Measurements from ENCODE around the gene PTPRD.
A peak's percentile ranks its signal among the peaks of the same experiment; 100 is the strongest.

The PTPRD gene

DNA sequence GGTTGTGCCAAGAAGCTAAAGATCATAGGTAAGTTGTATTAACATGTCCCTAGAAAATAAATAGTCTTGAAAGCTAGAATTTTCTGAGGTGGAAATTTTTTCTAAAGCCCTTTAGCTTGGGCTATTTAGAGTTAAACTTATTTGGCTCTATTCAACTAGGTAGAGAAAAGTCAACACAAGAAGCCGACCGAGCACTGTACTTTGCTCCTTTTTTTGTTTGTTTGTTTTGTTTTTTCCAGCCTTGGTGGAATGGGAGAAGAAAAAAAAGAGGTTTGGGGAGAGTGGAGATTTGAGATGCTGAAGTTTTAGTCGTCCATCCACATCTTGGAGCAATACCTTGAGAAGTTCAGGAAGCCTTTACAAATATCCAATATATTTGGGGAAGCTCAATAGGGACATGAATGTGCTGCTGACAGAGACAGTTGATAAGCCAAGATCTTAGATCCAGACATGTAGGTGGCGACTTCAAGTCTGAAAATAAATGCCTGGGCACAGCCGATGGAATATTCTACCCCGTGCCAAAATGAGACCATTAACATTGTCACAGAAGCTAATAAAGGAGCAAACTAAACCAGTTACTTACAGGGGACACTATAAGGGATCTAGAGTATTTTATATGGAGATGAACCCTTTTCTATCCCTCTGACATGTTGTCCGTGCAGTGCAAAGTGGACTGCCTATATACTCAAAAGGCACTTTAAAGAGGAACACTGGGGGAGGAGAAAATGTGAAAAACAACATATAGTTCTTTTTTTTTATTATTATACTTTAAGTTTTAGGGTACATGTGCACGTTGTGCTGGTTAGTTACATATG, 466.1 kb downstream of the PTPRD start:
- no peak for DNase-seq

DNA sequence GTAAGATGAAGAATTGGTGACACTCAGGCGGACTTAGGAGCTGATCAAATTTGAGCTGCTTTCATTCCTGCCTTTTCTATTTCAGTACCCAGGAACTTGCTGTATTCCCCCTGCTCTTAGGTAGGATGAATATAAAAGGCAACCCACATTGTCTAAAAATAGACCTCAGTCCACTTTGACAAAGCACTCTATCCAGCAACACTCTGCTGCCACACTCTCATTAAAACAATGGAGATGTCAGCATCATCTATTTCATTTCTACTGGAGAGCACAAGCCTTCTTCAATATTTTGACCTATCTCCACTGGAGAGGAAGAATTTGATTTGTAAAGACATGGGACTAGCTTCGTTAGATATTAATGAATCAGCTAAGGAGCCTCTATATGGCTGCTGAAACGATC, 468.4 kb downstream of the PTPRD start:
- no peak for DNase-seq

DNA sequence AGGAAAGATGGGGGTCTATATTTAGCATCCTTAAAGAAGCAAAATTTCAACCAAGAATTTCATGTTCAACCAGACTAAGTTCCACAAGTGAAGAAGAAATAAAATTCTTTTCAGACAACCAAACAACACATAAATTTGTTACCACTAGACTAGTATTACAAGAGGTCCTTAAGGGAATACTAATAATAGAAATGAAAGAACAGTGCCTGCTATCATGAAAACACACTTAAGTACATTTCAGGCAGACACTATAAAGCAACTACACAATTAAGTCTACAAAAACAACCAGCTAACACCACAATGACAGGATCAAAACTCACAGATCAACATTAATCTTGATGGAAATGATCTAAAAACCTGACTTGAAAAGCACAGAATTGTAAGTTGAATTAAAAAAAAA, 477.2 kb downstream of the PTPRD start:
- DNase-seq: no peak

GRCh38 chr9:10134266-10134665, 478.5 kb downstream of the PTPRD start:
- DNase-seq: no peak

DNA sequence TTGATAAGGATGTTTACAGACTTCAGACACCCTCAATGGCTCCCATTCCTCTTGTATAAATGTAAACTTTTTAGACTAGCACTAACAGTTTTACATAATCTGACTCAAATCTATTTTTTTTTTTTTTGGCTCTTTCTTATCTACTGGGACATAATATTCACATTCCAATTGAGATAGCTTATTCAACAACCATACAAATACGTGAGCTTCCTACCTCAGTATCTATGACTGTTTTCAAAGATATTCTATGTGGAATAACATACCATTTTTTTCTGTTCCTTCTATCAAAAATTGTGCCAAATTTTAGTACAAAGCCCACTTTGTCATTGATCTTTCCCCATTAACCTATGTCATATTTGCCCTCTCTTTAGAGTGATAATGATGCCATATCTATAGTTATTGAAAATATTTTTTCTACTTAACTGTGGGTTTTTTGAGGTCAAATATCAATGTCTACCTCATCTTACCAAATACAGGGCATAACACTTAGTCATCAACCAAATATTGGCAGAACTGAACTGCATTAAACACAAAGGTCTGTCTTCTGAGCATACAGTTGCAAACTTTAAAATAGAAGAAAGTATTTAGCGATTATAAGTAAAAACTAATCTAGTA, 482.6 kb downstream of the PTPRD start:
- no peak for DNase-seq

GRCh38 chr9:10127867-10128266, 484.9 kb downstream of the PTPRD start:
- no peak for DNase-seq

GRCh38 chr9:10112798-10113197, 500.0 kb downstream of the PTPRD start:
- DNase-seq: no peak

GRCh38 chr9:10112070-10112469, 500.7 kb downstream of the PTPRD start:
- DNase-seq: no peak

- DNase-seq: no peak
Observed at GRCh38 chr9:10108815-10109214, 504.0 kb downstream of the PTPRD start.

GRCh38 chr9:10104774-10105173, 508.0 kb downstream of the PTPRD start:
- no peak for DNase-seq

DNA sequence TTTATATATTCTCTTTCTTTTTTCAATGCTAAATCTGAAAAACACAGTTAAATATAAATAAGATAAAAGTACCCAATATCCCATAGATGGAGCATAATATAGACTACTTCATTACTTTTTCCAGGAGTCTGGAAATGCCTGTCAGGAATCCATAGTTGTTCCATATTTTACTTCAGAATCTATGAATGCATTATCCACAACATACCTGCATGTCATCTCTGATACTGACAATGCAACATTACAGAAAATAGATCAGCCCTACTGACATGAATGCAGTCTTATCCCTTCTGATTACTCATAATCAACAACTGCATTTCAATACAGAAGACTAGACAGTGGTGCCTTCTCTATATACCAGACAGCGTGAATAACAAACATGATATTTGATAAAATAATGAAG, 517.6 kb downstream of the PTPRD start:
- DNase-seq: no peak

DNA sequence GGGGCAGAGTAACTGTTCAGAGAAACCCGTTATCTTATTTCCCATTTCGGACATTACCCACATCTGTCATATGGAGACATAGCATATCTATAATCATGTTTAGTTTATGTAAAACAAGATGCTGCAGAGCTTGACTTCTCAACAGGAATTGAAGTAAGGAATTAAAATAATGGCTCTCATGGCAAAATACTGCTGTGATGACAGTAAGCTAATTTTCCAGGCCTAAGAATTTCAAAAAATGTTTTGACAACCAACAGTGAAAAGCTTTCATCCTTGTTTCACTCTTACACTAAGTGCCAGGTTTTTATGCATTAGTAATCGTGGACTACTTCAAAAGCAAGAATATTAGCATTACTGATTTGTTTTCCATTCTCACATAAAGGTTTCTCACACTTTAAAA, 518.2 kb downstream of the PTPRD start:
- no peak for DNase-seq

GRCh38 chr9:10080012-10080411, 532.8 kb downstream of the PTPRD start:
- no peak for DNase-seq

DNA sequence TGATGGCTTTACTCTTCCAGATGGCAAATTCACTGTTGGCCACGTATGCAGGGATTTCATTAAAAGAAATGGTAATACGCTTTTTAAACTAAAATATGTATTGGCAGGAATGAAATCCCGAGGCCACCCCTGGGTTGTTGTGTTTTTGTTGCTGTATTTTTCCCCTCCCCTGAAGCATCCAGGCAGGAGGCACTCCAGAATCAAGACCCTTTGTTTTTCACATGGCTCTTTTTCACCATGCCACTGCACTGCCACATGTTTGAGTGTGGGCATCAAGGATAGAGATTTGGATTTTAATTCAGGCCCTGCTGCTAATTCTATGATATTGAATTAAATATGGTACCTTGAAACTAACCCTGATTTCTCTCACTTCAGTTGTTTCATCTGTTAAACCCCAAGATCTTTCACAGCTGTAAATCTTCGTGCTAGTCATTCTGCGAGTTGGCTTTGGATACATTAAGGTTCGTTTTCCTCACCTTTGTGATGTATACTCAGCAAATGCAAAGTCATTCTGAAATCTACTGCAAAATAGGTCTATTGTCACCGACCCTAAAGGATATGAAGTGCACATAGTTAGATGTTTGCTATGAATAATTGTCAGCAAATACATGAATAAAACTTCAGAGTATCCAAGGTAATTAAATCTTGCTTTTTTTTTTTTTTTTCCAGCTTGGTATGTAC, 533.4 kb downstream of the PTPRD start:
- DNase-seq: no peak

DNA sequence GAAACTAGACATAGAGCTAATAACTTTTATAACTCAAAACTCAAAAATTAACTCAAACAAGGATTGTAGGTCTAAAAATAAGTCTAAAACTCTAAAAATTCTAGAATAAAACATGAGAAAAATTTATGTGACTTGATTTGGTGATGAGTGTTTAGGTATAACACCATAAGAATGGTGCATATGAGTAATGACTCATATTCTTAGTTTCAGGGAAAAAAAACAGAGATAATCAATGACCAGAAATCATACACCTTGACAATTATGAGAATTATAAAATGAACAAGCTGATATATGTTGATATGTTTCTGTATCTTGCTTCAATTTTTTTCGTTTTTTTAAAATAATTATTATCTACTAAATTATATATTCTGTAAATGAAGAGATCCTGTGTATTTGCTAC, 541.2 kb downstream of the PTPRD start:
- DNase-seq: no peak

- DNase-seq: no peak
Observed at GRCh38 chr9:10062629-10063395, 550.0 kb downstream of the PTPRD start.

DNA sequence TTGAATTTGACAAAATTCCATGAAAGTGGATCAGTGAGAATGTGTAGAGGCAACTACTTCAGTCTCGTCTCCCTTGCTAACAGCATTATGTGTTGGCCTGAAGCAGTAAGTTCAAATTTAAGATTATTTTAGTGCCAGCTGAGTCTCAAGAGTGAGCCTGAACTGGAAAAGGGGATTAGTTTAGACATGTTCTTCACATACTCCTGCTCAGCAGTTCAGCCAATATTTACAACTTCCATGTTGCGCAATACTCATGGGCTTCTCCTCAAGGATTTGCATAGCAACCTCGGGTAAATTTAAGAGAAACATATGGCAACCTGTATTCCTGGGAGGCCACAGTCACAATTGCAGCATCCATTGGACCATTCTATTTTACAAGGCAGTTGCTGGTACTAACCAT, 553.8 kb downstream of the PTPRD start:
- DNase-seq: peak; percentile 87

DNA sequence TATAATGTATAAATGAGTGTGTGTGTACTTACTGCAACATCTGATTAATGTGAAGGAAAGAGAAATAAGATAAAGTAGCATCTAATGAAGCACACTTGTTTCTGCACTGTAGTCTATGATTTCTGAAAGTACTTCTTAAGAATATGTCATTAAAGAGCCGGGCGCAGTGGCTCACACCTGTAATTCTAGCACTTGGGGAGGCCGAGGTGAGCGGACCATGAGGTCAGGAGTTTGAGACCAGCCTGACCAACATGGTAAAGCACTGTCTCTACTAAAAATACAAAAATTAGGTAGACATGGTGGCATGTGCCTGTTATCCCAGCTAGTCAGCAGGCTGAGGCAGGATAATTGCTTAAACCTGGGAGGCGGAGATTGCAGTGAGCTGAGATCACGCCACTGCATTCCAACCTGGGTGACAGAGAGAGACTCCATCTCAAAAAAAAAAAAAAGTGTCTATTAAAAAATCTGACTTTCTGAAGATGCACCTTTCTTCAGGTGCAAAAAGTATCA, 556.9 kb downstream of the PTPRD start:
- DNase-seq: no peak

DNA sequence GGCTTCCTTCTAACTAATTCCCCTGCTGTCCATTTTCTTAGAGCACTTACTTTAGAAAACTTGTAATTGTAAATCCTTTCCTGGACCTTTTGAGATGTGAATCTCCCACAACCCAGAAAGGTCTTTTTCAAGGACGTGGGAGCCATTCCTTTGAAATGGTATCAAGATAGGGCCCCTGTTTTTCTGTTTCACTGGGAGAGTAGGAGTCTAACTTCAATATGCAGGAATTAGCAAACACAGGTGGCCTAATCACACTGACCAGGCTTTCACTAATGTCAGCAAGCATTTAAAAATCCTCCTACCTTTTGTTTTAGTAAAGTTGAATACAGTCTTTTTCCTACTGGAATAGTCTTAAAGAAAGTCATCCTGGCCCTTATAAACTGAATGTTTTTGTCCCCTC, 558.3 kb downstream of the PTPRD start:
- no peak for DNase-seq

DNA sequence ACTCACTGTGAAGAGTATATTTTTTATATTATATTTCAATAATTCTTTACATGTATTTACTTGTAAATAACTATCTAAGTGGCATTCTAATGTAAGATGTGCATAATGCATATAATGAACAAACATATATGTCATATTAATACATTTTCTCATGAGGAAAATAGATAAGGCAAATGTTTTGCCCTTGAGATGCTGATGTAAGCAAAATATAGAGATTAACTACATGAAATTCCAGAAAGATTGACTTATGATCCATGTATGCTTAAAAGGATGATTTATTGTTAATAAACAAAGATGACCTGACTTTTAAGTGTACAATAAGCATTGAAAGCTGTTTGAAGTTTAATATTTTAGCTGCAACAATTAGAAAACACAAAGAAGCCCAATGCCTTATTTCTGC, 559.9 kb downstream of the PTPRD start:
- DNase-seq: no peak

DNA sequence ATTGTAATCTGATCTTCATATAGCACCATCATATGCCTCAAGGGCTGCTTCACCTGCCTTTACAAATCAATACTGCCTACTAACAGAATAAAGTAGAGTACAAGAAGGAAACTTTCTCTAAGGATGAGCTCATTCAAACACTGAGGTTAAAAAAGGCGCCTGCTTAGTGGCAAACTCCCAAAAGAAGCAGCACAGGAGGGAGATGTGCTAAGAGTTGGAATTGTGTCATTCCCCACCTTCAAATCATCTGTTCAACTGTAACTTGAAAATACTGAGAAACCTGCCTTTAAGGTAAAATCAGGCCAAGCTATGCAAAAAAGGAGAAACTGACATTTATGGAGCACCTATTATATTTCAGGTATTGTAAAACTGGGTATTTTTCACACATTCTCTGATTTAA, 560.6 kb downstream of the PTPRD start:
- DNase-seq: no peak

GRCh38 chr9:10050016-10050415, 562.8 kb downstream of the PTPRD start:
- DNase-seq: no peak

GRCh38 chr9:10048994-10049393, 563.8 kb downstream of the PTPRD start:
- peak; percentile 25 for DNase-seq

Measured in NCI-H2171 treated with DMSO at 0.1 percent for 48 hours (cell line).